ENCODE measurements around the gene CD8B.

DNA sequence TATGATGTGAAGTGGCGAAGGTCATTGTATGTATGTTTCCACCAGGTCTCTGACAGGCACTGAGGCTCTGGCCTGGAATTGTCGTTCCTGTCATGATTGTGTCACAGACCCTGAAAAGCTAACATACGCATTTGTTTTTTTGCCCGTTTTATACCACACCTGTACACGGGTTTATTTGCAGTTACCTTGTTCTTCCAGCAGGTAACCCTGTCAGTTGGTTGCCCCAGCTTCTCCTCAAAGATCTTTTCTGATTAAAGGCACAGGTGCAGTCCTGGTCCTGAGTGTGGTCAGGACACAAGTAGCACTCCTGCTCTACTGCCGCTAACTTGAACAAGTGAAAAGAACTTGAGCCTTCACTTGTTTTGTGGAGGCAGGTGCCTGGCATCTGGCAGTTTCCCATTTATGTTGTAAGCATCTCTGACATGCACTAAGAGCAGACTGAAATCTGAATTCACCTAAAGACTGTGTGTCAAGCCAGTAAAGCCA is 90.8 kb downstream of the CD8B start:
- no peak for TF ChIP-seq CTCF (IDR thresholded peaks at IDR 0.05; ENCODE audit: control extremely low read depth in 1 of 3, insufficient read depth in 1 of 3, low read depth in 1 of 3, low read length in 3 of 3)
- TF ChIP-seq MAFK (IDR thresholded peaks at IDR 0.05; ENCODE audit: low read depth, low read length), result no peak

All from H1 (cell line).